Prostate gland (tissue), 2 donors: ENCODE results near the gene SRR.

Source experiments
- POLR2A ChIP-seq: fragments of 450-650 bp; IDR thresholded peaks from one replicate; pipeline ENCODE4 v1.6.1; 2016; ENCODE audit warnings: antibody characterized with exemption, mild to moderate bottlenecking
- TF ChIP-seq, protein P1 (sequence below), 4 experiments: fragments of 200-600 bp in 2 of 4; fragments of 450-650 bp in 2 of 4; sonication (generic) in 2 of 4; IDR thresholded peaks; 1 replicate in 3 of 4; 2 replicates in 1 of 4; pipeline ENCODE4 v1.5.1; 2016 to 2019; ENCODE audit warnings: antibody characterized with exemption in 4 of 4, mild to moderate bottlenecking in 2 of 4, moderate library complexity in 2 of 4

DNA sequence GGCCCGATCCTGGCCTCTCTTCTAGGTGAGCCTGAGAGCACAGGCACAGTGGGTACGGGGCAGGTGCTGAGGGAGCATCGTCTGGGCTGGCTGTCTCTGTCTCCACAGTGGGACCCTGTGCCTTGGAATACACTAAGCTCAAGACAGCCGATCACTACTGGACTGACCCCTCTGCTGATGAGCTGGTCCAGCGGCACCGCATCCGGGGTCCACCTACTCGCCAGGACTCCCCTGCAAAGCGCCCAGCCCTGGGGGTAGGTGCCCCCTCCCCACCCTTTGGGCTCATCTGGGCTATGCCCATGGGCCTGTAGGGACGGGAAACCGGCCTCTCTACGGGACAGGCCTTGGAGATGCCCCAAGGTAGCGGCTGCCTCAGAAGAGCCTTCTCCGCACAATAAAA, 59.1 kb downstream of the SRR start:
- TF ChIP-seq, protein P1, sequence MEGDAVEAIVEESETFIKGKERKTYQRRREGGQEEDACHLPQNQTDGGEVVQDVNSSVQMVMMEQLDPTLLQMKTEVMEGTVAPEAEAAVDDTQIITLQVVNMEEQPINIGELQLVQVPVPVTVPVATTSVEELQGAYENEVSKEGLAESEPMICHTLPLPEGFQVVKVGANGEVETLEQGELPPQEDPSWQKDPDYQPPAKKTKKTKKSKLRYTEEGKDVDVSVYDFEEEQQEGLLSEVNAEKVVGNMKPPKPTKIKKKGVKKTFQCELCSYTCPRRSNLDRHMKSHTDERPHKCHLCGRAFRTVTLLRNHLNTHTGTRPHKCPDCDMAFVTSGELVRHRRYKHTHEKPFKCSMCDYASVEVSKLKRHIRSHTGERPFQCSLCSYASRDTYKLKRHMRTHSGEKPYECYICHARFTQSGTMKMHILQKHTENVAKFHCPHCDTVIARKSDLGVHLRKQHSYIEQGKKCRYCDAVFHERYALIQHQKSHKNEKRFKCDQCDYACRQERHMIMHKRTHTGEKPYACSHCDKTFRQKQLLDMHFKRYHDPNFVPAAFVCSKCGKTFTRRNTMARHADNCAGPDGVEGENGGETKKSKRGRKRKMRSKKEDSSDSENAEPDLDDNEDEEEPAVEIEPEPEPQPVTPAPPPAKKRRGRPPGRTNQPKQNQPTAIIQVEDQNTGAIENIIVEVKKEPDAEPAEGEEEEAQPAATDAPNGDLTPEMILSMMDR (IDR thresholded peaks at IDR 0.05), result no peak
- no peak for TF ChIP-seq POLR2A
